Body of pancreas (tissue), 4 donors: ENCODE measurements around the gene SMYD1. TPM values are rescaled to one million over a fixed set of nuclear protein-coding genes. Genes with fewer than 3 reads are reported as not detected.
A peak's percentile ranks its signal among the peaks of the same experiment; 100 is the strongest.
"Not testable (repeated sequence)": the region's sequence is repeated elsewhere in the genome, so short reads cannot be mapped to it uniquely, and the experiment has no call there.

Experiments
- ATAC-seq: fragments of 150-250 bp; one replicate; pipeline ENCODE4 v1.9.1; 2016
- DNase-seq, 4 donors: peaks; one replicate each; pipeline ENCODE4 v3.0.0-alpha.2; 2019
- H3K27ac ChIP-seq, 4 donors: fragments of 200-600 bp; sonication (generic); 1 replicate in 3 of 4; 2 replicates in 1 of 4; pipeline versions ENCODE4 v1.5.1 to v1.6.1; 2016 to 2019; ENCODE audit warnings: mild to moderate bottlenecking in 1 of 4, mixed read lengths in 1 of 4, moderate library complexity in 1 of 4
- H3K27me3 ChIP-seq, 2 donors: fragments of 200-600 bp; sonication (generic); one replicate each; pipeline ENCODE4 v1.6.0; 2016; ENCODE audit warnings: mild to moderate bottlenecking in 1 of 2
- H3K36me3 ChIP-seq, 2 donors: fragments of 200-600 bp; sonication (generic); replicated peaks in 1 of 2; 2 replicates each; pipeline ENCODE4 v1.5.1; 2016; ENCODE audit warnings: low read depth in 2 of 2; ENCODE audit not compliant: insufficient read depth in 1 of 2
- H3K4me1 ChIP-seq: fragments of 200-600 bp; sonication (generic); one replicate; pipeline ENCODE4 v1.6.0; 2016
- H3K4me3 ChIP-seq, 2 donors: fragments of 200-600 bp; sonication (generic); 1 replicate in 1 of 2; 2 replicates in 1 of 2; pipeline ENCODE4 v1.5.1; 2016 to 2019
- H3K9me3 ChIP-seq, 3 donors: fragments of 200-600 bp; sonication (generic); 1 replicate in 2 of 3; 2 replicates in 1 of 3; pipeline ENCODE4 v1.5.1; 2016
- POLR2A ChIP-seq, 3 donors: fragments of 450-650 bp; IDR thresholded peaks; one replicate each; pipeline ENCODE4 v1.6.1; 2016; ENCODE audit warnings: antibody characterized with exemption in 3 of 3, mild to moderate bottlenecking in 2 of 3
- WGBS, 2 donors: methylation state at CpG; one replicate each; pipeline ENCODE4 v1.1.5; 2017; 5-methylcytosine and 5-hydroxymethylcytosine counted together
- intact Hi-C: fragments of 100-400 bp; cut with DNase I; formaldehyde crosslinking; loops from one replicate; pipeline ENCODE4 v1.15.1; 2023
- total RNA-seq, 2 donors: library from RNA; depleted of rRNA; stranded (reverse); fragments of >200 nt; gene quantifications; one replicate each; pipeline ENCODE4 v1.1.0, GENCODE V29; 2016
- TF ChIP-seq, protein P1 (sequence below), 7 experiments: fragments of 450-650 bp in 4 of 7; fragments of 200-600 bp in 3 of 7; sonication (generic) in 3 of 7; IDR thresholded peaks; one replicate each; pipeline ENCODE4 v1.5.1; 2016 to 2019; ENCODE audit warnings: antibody characterized with exemption in 7 of 7

Gene SMYD1
- not detected for total RNA-seq

- DNase-seq, result no peak
- WGBS, 2 donors, result 86 to 89% methylated on average over 8 of the region's 8 CpGs
- Histone ChIP-seq H3K9me3 (no peaks in the 10 kb centered on the region), H3K27ac (no peak within 1 kb of the TSS), H3K4me1 (no peaks in the 10 kb centered on the region), H3K4me3 (no peak within 1 kb of the TSS), H3K36me3 (no peaks in the 10 kb centered on the region), H3K27me3 (no peaks in the 10 kb centered on the region)
- ATAC-seq, result no peak
- TF ChIP-seq, protein P1, sequence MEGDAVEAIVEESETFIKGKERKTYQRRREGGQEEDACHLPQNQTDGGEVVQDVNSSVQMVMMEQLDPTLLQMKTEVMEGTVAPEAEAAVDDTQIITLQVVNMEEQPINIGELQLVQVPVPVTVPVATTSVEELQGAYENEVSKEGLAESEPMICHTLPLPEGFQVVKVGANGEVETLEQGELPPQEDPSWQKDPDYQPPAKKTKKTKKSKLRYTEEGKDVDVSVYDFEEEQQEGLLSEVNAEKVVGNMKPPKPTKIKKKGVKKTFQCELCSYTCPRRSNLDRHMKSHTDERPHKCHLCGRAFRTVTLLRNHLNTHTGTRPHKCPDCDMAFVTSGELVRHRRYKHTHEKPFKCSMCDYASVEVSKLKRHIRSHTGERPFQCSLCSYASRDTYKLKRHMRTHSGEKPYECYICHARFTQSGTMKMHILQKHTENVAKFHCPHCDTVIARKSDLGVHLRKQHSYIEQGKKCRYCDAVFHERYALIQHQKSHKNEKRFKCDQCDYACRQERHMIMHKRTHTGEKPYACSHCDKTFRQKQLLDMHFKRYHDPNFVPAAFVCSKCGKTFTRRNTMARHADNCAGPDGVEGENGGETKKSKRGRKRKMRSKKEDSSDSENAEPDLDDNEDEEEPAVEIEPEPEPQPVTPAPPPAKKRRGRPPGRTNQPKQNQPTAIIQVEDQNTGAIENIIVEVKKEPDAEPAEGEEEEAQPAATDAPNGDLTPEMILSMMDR (IDR thresholded peaks at IDR 0.05), result no peak
- no peak for TF ChIP-seq POLR2A (IDR thresholded peaks at IDR 0.05)
- intact Hi-C loops, result no loop called here
Measured at GRCh38 chr2:88067598-88067997, at the start of gene SMYD1. Gene SMYD1, plus strand, starts transcription at chr2:88067825. Its CDS starts 40 bp downstream, at chr2:88067865.

DNA sequence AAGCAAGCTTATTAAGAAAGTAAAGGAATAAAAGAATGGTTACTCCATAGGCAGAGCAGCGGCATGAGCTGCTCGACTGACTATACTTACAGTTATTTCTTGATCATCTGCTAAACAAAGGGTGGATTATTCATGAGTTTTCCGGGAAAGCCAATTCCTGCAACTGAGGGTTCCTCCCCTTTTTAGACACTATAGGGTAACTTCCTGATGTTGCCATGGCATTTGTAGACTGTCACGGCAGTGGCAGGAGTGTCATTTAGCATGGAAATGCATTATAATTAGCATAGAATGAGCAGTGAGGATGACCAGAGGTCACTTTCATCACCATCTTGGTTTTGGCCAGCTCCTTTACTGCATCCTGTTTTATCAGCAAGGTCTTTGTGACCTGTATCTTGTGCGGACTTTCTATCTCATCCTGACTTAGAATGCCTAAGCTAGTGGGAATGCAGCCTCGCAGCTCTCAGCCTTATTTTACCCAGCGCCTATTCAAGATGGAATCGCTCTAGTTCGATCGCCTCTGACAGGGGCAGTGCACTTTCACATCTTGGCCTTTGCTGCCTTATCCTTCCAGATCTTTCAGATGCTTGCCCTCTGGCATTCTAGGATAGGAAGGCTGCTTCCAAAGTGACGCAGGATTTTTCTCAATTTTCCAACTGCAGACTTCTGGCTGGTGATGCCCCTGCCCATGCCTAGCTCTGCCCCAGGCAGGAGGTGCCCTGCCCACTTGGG is 49.4 kb upstream of the SMYD1 start:
- H3K36me3 ChIP-seq, DNase-seq, intact Hi-C loops: not testable (repeated sequence)

GRCh38 chr2:88018909-88019308 is 48.7 kb upstream of the SMYD1 start:
- Histone ChIP-seq H3K4me1 (peaks cover 29% of the 10 kb centered on the region), H3K4me3 (no peak overlapping the region), H3K27me3 (no peaks in the 10 kb centered on the region), H3K27ac (no peak overlapping the region), H3K9me3 (no peaks in the 10 kb centered on the region), H3K36me3 (no peaks in the 10 kb centered on the region)
- DNase-seq (no peak), ATAC-seq (no peak)
- WGBS, 2 donors, result 80 to 100% methylated on average over 1 to 6 of the region's 6 CpGs
- intact Hi-C loops, result no loop called here
- TF ChIP-seq, protein P1 (IDR thresholded peaks at IDR 0.05), result no peak
- TF ChIP-seq POLR2A (IDR thresholded peaks at IDR 0.05), result no peak

More for the DNA sequence above, 49.4 kb upstream of the SMYD1 start:
- H3K27me3 ChIP-seq, ATAC-seq, H3K4me3 ChIP-seq, H3K9me3 ChIP-seq, H3K27ac ChIP-seq: not testable (repeated sequence)
- H3K4me1 ChIP-seq, result peaks cover 29% of the 10 kb centered on the region
- 78 to 83% methylated on average over 11 of the region's 11 CpGs for WGBS, 2 donors

GRCh38 chr2:88019985-88020384 is 47.6 kb upstream of the SMYD1 start:
- no peak for TF ChIP-seq POLR2A (IDR thresholded peaks at IDR 0.05)
- TF ChIP-seq, protein P1 (IDR thresholded peaks at IDR 0.05), result no peak
- Histone ChIP-seq H3K9me3 (no peaks in the 10 kb centered on the region), H3K27ac (no peak overlapping the region), H3K27me3 (no peaks in the 10 kb centered on the region), H3K4me1 (peaks cover 29% of the 10 kb centered on the region), H3K36me3 (no peaks in the 10 kb centered on the region), H3K4me3 (no peak overlapping the region)
- ATAC-seq (no peak), DNase-seq (no peak)
- intact Hi-C loops, result no loop called here
- WGBS, 2 donors, result 82 to 100% methylated on average over 2 to 3 of the region's 3 CpGs

GRCh38 chr2:88022669-88022921 is 45.0 kb upstream of the SMYD1 start:
- no peaks in the 10 kb centered on the region for H3K27me3 ChIP-seq
- H3K9me3 ChIP-seq, result no peaks in the 10 kb centered on the region
- WGBS, 2 donors, result 29 to 40% methylated on average over 5 of the region's 5 CpGs
- peak overlapping the region; percentile 1 to 71 (median 48) for H3K27ac ChIP-seq
- ATAC-seq (peak; percentile 43), DNase-seq (peak; percentile 40 to 58 (median 56))
- H3K36me3 ChIP-seq, result no peaks in the 10 kb centered on the region
- peaks cover 13% of the 10 kb centered on the region for H3K4me1 ChIP-seq
- TF ChIP-seq, protein P1 (IDR thresholded peaks at IDR 0.05), result no peak
- H3K4me3 ChIP-seq, result no peak overlapping the region
- intact Hi-C loops, result no loop called here
